HL-60 (cell line): Measurements from ENCODE around the gene ODF2.
"Not testable (repeated sequence)": the region's sequence is repeated elsewhere in the genome, so short reads cannot be mapped to it uniquely, and the experiment has no call there.

Experiments used
- DNase-seq, 2 experiments: peaks; one replicate each; pipeline ENCODE4 v3.0.0-alpha.2; 2010 to 2020; ENCODE audit warnings: low read depth in 1 of 2, low spot score in 1 of 2
- H3K27ac ChIP-seq: fragments of 250-450 bp; sonication (Bioruptor Pico); replicated peaks from 2 replicates; pipeline ENCODE4 v1.5.1; 2020; ENCODE audit warnings: mild to moderate bottlenecking, moderate library complexity
- H3K27me3 ChIP-seq: fragments of 250-450 bp; sonication (Bioruptor Pico); 2 replicates; pipeline ENCODE4 v1.5.1; 2021; ENCODE audit warnings: mild to moderate bottlenecking, moderate library complexity; ENCODE audit not compliant: insufficient read depth, poor library complexity, severe bottlenecking
- H3K4me3 ChIP-seq: replicated peaks from 2 replicates; pipeline ENCODE4 v1.5.1; 2011; ENCODE audit warnings: mild to moderate bottlenecking, control low read depth, low read length; ENCODE audit not compliant: insufficient read depth
- GABPA ChIP-seq: IDR thresholded peaks from 2 replicates; pipeline ENCODE4 v1.6.1; 2012; ENCODE audit warnings: low read depth
- POLR2AphosphoS5 ChIP-seq: IDR thresholded peaks from 2 replicates; pipeline ENCODE4 v1.6.1; 2012; ENCODE audit warnings: low read depth
- SPI1 ChIP-seq: IDR thresholded peaks from 2 replicates; pipeline ENCODE4 v1.6.1; 2012; ENCODE audit warnings: low read depth, mild to moderate bottlenecking, borderline replicate concordance
- TF ChIP-seq, protein P1 (sequence below): IDR thresholded peaks from one replicate; pipeline ENCODE4 v1.5.1; 2011; ENCODE audit warnings: low read length, control low read depth, inconsistent platforms; ENCODE audit not compliant: insufficient read depth
- TF ChIP-seq, protein P2 (sequence below): IDR thresholded peaks from 2 replicates; pipeline ENCODE4 v1.6.1; 2012; ENCODE audit warnings: low read depth; ENCODE audit not compliant: insufficient replicate concordance

The ODF2 gene

DNA sequence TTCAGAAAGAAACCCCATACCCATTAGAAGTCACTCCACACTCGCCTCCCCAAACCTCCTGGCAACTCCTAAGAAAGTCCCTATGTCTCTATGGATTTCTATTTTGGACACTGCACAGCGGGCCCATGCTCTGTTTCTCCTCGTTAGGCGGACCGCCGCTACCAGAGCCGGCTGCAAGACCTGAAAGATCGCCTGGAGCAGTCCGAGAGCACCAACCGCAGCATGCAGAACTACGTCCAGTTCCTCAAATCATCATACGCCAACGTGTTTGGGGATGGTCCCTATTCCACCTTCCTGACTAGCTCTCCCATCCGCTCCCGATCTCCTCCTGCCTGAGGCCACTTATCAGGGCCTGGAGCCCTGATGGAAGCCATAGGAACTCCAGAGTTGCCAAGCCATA is 44.1 kb downstream of the ODF2 start:
- H3K27ac ChIP-seq, result no peak overlapping the region
- no peaks in the 10 kb centered on the region for H3K27me3 ChIP-seq
- DNase-seq, result no peak
- H3K4me3 ChIP-seq, result no peak overlapping the region
- TF ChIP-seq, protein P1, sequence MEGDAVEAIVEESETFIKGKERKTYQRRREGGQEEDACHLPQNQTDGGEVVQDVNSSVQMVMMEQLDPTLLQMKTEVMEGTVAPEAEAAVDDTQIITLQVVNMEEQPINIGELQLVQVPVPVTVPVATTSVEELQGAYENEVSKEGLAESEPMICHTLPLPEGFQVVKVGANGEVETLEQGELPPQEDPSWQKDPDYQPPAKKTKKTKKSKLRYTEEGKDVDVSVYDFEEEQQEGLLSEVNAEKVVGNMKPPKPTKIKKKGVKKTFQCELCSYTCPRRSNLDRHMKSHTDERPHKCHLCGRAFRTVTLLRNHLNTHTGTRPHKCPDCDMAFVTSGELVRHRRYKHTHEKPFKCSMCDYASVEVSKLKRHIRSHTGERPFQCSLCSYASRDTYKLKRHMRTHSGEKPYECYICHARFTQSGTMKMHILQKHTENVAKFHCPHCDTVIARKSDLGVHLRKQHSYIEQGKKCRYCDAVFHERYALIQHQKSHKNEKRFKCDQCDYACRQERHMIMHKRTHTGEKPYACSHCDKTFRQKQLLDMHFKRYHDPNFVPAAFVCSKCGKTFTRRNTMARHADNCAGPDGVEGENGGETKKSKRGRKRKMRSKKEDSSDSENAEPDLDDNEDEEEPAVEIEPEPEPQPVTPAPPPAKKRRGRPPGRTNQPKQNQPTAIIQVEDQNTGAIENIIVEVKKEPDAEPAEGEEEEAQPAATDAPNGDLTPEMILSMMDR, result no peak
- TF ChIP-seq POLR2AphosphoS5, result no peak
- TF ChIP-seq SPI1, result no peak

DNA sequence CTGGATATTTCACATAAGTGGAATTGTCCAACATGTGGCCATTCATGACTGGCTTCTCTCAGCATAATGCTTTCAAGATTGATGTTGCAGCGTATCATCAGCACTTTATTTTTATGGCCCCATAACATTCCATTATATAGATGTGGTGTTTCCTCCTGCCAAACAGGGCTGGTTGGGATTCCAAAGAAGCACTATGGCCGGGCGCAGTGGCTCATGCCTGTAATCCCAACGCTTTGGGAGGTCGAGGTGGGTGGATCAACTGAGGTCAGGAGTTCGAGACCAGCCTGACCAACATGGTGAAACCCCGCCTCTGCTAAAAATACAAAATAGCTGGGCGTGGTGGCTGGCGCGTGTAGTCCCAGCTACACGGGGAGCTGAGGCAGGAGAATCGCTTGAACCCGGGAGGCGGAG is 47.6 kb downstream of the ODF2 start:
- H3K27ac ChIP-seq, H3K4me3 ChIP-seq, H3K27me3 ChIP-seq, DNase-seq: not testable (repeated sequence)

DNA sequence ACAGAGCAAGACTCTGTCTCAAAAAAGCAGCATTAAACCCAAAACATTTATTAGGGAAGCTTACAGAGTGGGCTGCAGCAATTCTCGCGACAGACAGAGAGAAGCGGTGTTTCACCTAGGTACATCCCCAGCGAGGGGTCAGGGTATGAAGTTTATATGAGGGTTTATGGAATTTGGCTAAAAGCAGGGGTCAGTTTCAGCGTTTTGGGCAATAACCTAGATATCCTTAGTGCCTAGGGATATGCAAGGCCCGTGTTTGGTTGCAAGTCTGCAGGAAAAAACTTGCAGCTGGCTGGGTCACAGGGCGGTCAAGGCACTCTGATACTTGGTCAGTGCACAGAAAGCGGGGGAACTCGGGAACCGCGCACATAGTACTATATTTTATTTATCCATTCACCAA is 48.1 kb downstream of the ODF2 start:
- H3K27me3 ChIP-seq, result no peaks in the 10 kb centered on the region
- TF ChIP-seq, protein P1, result no peak
- TF ChIP-seq SPI1 (no peak), GABPA (no peak), POLR2AphosphoS5 (no peak; the same call in 1 of the 2 replicates)
- TF ChIP-seq, protein P2, sequence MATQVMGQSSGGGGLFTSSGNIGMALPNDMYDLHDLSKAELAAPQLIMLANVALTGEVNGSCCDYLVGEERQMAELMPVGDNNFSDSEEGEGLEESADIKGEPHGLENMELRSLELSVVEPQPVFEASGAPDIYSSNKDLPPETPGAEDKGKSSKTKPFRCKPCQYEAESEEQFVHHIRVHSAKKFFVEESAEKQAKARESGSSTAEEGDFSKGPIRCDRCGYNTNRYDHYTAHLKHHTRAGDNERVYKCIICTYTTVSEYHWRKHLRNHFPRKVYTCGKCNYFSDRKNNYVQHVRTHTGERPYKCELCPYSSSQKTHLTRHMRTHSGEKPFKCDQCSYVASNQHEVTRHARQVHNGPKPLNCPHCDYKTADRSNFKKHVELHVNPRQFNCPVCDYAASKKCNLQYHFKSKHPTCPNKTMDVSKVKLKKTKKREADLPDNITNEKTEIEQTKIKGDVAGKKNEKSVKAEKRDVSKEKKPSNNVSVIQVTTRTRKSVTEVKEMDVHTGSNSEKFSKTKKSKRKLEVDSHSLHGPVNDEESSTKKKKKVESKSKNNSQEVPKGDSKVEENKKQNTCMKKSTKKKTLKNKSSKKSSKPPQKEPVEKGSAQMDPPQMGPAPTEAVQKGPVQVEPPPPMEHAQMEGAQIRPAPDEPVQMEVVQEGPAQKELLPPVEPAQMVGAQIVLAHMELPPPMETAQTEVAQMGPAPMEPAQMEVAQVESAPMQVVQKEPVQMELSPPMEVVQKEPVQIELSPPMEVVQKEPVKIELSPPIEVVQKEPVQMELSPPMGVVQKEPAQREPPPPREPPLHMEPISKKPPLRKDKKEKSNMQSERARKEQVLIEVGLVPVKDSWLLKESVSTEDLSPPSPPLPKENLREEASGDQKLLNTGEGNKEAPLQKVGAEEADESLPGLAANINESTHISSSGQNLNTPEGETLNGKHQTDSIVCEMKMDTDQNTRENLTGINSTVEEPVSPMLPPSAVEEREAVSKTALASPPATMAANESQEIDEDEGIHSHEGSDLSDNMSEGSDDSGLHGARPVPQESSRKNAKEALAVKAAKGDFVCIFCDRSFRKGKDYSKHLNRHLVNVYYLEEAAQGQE, result no peak
- H3K27ac ChIP-seq, result peak overlapping the region; percentile 82
- peak overlapping the region; percentile 79; the same call in 1 of the 2 replicates for H3K4me3 ChIP-seq
- peak in 1 of 2 experiments; percentile 15 for DNase-seq

DNA sequence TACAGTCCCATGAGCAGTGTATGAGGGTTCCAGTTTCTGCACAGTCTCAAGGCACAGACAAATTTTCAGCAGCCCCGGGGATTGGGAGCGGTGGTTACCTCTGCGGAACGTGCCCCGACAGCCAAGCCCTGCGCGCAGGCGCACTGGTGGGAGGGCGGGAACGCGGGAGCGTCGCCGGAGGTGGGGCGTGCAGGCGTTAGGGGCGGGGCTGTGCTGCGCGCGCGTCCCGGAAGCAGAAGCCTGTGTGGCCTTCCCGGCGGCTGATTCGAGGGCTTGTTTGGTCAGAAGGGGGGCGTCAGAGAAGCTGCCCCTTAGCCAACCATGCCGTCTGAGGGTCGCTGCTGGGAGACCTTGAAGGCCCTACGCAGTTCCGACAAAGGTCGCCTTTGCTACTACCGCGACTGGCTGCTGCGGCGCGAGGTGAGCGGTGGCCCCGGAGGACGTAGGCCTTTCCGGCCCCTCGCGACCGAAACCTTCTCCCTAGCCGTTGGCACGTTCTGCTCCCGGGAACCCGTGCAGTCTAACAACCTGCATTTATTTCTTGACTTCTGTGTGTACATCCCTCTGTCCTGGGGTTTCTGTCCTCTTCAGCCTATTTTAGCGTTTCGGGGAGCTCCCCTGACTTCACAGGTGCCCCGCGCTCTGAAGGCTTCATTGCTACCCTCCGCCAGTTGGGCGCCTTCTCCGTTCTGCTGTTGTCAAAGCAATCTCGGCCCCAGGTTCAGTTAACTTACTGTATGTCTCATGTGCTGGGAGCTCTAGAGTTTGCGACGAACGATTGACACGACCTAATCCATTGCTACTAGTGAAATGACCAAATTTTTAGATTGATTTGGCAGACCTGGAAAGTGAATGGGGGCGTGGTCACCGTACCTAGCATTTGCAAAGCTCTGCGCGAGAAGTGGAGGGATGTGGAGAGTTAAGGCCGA is 48.9 kb downstream of the ODF2 start, which contains the start of gene GLE1:
GLE1 (plus strand) TSS at position 235 of the 929 bp plus-strand sequence; CDS start at position 322, 87 bp downstream.
- Histone ChIP-seq H3K4me3 (peak within 1 kb of the TSS; percentile 79), H3K27me3 (no peaks in the 10 kb centered on the region), H3K27ac (peak within 1 kb of the TSS; percentile 82)
- DNase-seq, result peak; percentile 83 to 93
- no peak for TF ChIP-seq SPI1
- peak; percentile 82; the same call in 1 of the 2 replicates for TF ChIP-seq POLR2AphosphoS5

DNA sequence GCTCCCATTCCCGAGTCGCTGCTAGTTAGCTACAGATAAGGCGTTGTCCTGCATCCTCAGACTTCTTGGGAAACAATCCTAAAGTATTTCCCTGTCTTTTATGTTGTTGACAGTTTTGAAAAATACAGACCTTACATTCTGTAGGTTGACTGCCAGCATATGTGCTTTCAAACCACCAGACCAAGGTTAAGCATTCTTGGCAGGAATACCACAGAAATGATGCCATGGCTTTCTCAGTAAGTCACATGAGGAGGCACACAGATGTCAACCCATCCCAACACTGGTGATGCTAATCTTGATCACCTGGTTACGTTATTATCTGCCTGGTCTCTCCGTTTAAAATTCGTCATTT is 49.6 kb downstream of the ODF2 start:
- H3K4me3 ChIP-seq, result peak overlapping the region; percentile 79
- no peak for DNase-seq
- TF ChIP-seq, protein P1, result no peak
- TF ChIP-seq SPI1 (no peak), GABPA (no peak), POLR2AphosphoS5 (no peak)
- TF ChIP-seq, protein P2, result no peak
- H3K27me3 ChIP-seq, result no peaks in the 10 kb centered on the region
- peak overlapping the region; percentile 82; the same call in 1 of the 2 replicates for H3K27ac ChIP-seq

DNA sequence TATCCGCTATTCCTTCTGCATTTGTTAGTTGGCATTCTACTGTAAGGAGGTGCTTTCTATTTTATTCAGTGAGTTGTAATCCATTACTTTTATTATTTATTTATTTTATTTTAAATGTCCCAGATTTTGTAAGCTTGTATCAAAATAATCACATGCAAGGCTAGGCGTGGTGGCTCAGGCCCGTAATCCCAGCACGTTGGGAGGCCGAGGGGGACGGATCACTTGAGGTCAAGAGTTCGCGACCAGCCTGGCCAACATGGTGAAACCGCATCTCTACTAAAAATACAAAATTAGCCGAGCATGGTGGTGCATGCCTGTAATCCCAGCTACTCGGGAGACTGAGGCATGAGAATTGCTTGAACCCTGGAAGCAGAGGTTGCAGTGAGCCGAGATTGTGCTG is 50.1 kb downstream of the ODF2 start:
- H3K4me3 ChIP-seq, H3K27ac ChIP-seq, H3K27me3 ChIP-seq, DNase-seq: not testable (repeated sequence)
